ENCODE results near the gene SYPL1. TPM values are rescaled to one million over a fixed set of nuclear protein-coding genes. Genes with fewer than 3 reads are reported as not detected.
A peak's percentile ranks its signal among the peaks of the same experiment; 100 is the strongest.

The SYPL1 gene
- total and polyA plus RNA-seq, 5 donors from 2014 or later = 37.8 to 80.7 (median 62.3) TPM

- no peak for DNase-seq
- peak overlapping the region in 1 of 4 donors; percentile 40 for H3K4me3 Mint-ChIP-seq
Measured at GRCh38 chr7:106068986-106069385, 43.1 kb downstream of the SYPL1 start.

GRCh38 chr7:106068538-106068961, 43.6 kb downstream of the SYPL1 start:
- Mint-ChIP-seq H3K36me3 (no peaks in the 10 kb centered on the region), H3K9me3 (no peaks in the 10 kb centered on the region), H3K27me3 (no peaks in the 10 kb centered on the region), H3K27ac (peak overlapping the region in 2 of 3 donors; percentile 32 to 97), H3K4me1 (peaks cover 16 to 51% (median 23%) of the 10 kb centered on the region in 4 donors), H3K4me3 (no peak overlapping the region)
- H3K27me3 ChIP-seq (ENCODE audit: control insufficient read depth, insufficient read depth, low read length) = no peaks in the 10 kb centered on the region
- H3K36me3 ChIP-seq (ENCODE audit: control insufficient read depth, insufficient read depth, low read length) = no peaks in the 10 kb centered on the region
- peaks cover 21% of the 10 kb centered on the region for H3K4me1 ChIP-seq (ENCODE audit: control insufficient read depth, insufficient read depth, low read length, poor library complexity, severe bottlenecking)
- no peak overlapping the region for H3K4me3 ChIP-seq (ENCODE audit: low read depth, low read length)
- no peaks in the 10 kb centered on the region for H3K9me3 ChIP-seq (ENCODE audit: control insufficient read depth in 2 of 2, low read length in 2 of 2)
- ATAC-seq (ENCODE audit: low read depth in 2 of 2) (no peak), DNase-seq (no peak)
- H3K27ac ChIP-seq (ENCODE audit: insufficient read depth, low read length, poor library complexity, severe bottlenecking) = no peak overlapping the region

More at GRCh38 chr7:106068986-106069385, 43.1 kb downstream of the SYPL1 start:
- Histone ChIP-seq H3K4me3 (ENCODE audit: low read depth, low read length) (no peak overlapping the region), H3K36me3 (ENCODE audit: control insufficient read depth, insufficient read depth, low read length) (no peaks in the 10 kb centered on the region), H3K27me3 (ENCODE audit: control insufficient read depth, insufficient read depth, low read length) (no peaks in the 10 kb centered on the region), H3K9me3 (ENCODE audit: control insufficient read depth in 2 of 2, low read length in 2 of 2) (no peaks in the 10 kb centered on the region), H3K27ac (ENCODE audit: insufficient read depth, low read length, poor library complexity, severe bottlenecking) (no peak overlapping the region), H3K4me1 (ENCODE audit: control insufficient read depth, insufficient read depth, low read length, poor library complexity, severe bottlenecking) (peaks cover 21% of the 10 kb centered on the region)
- no peak for ATAC-seq (ENCODE audit: low read depth in 2 of 2)
- no peaks in the 10 kb centered on the region for H3K9me3 Mint-ChIP-seq
- H3K27ac Mint-ChIP-seq = peak overlapping the region; percentile 45 to 97 (median 86)
- H3K4me1 Mint-ChIP-seq = peaks cover 16 to 55% (median 26%) of the 10 kb centered on the region in 4 donors
- H3K36me3 Mint-ChIP-seq = no peaks in the 10 kb centered on the region
- H3K27me3 Mint-ChIP-seq = no peaks in the 10 kb centered on the region

DNA sequence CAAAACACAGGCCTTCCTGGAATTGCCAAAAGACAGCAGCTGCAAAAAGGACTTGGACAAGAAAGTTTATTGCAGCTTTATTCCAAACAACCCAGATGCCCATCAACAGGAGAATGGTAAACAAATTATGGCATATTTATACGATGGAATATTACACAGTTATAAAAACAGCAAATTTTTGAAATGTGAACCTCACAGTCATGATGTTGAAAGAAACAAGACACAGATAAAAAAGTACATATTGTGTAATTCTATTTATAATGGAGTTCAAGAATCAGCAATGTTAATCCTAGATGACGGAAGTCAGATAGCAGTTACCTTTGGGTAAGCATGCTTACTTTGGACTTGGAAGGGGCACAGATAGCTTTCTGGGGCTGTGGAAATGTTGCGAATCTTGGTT, 44.4 kb downstream of the SYPL1 start:
- Histone ChIP-seq H3K27ac (ENCODE audit: insufficient read depth, low read length, poor library complexity, severe bottlenecking) (no peak overlapping the region), H3K9me3 (ENCODE audit: control insufficient read depth in 2 of 2, low read length in 2 of 2) (no peaks in the 10 kb centered on the region), H3K27me3 (ENCODE audit: control insufficient read depth, insufficient read depth, low read length) (no peaks in the 10 kb centered on the region), H3K4me1 (ENCODE audit: control insufficient read depth, insufficient read depth, low read length, poor library complexity, severe bottlenecking) (peaks cover 21% of the 10 kb centered on the region), H3K4me3 (ENCODE audit: low read depth, low read length) (no peak overlapping the region), H3K36me3 (ENCODE audit: control insufficient read depth, insufficient read depth, low read length) (no peaks in the 10 kb centered on the region)
- Mint-ChIP-seq H3K4me1 (peaks cover 16 to 50% (median 22%) of the 10 kb centered on the region in 4 donors), H3K4me3 (no peak overlapping the region), H3K9me3 (no peaks in the 10 kb centered on the region), H3K27ac (no peak overlapping the region), H3K27me3 (no peaks in the 10 kb centered on the region), H3K36me3 (no peaks in the 10 kb centered on the region)
- DNase-seq (no peak), ATAC-seq (ENCODE audit: low read depth in 2 of 2) (no peak)

- no peak overlapping the region for H3K27ac ChIP-seq (ENCODE audit: insufficient read depth, low read length, poor library complexity, severe bottlenecking)
- H3K9me3 ChIP-seq (ENCODE audit: control insufficient read depth in 2 of 2, low read length in 2 of 2) = no peaks in the 10 kb centered on the region
- H3K27me3 Mint-ChIP-seq = no peaks in the 10 kb centered on the region
- ATAC-seq (ENCODE audit: low read depth in 2 of 2) = no peak
- H3K36me3 ChIP-seq (ENCODE audit: control insufficient read depth, insufficient read depth, low read length) = no peaks in the 10 kb centered on the region
- H3K4me3 Mint-ChIP-seq = no peak overlapping the region
- no peak overlapping the region for H3K27ac Mint-ChIP-seq
- H3K4me3 ChIP-seq (ENCODE audit: low read depth, low read length) = no peak overlapping the region
- no peak for DNase-seq
- H3K4me1 ChIP-seq (ENCODE audit: control insufficient read depth, insufficient read depth, low read length, poor library complexity, severe bottlenecking) = peaks cover 4% of the 10 kb centered on the region
- no peaks in the 10 kb centered on the region for H3K9me3 Mint-ChIP-seq
- H3K4me1 Mint-ChIP-seq = peaks cover 4 to 35% (median 10%) of the 10 kb centered on the region in 4 donors
- no peaks in the 10 kb centered on the region for H3K36me3 Mint-ChIP-seq
- no peaks in the 10 kb centered on the region for H3K27me3 ChIP-seq (ENCODE audit: control insufficient read depth, insufficient read depth, low read length)
Measured at GRCh38 chr7:106065575-106066500, 46.3 kb downstream of the SYPL1 start.

DNA sequence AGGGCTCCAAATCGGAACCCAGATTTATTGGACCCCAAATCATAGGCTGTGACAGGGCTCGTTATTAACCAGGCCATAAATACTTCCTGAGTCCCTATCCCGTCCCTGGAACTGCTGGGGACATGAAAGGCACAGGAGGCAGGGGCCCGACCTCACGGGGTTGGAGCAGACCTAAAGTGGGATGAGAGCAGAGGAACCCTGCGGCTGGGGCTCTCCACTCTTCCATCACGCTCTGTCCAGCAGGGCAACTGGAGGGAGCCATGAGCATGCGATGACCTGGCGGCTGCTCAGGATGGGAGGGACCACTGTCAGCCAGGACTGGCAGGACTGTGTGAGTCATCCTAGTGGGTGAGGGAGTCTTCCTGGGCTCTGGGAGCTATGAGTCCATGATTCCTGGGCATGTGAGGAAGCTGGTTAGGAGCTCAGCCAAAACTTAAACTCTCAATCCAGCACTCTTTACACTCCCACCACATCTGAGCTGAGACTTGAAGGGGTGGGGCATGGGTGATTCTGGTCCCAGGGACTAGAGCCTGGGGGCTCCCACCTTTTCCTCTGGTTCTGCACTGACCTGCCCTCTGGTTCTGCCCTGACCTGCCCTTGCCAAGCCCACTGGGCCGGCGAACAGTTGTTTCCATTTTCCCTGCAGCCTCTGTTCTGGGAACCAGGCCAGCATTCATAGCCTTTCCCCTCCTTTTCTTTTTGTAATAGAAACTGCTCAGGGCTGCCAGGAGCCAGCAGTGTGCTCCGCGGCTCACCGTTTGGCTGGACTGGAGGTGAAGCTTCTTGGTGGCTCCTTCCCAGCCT, 47.1 kb downstream of the SYPL1 start:
- no peaks in the 10 kb centered on the region for H3K27me3 ChIP-seq (ENCODE audit: control insufficient read depth, insufficient read depth, low read length)
- no peaks in the 10 kb centered on the region for H3K9me3 ChIP-seq (ENCODE audit: control insufficient read depth in 2 of 2, low read length in 2 of 2)
- no peaks in the 10 kb centered on the region for H3K9me3 Mint-ChIP-seq
- peaks cover 0 to 27% (median 10%) of the 10 kb centered on the region in 4 donors for H3K4me1 Mint-ChIP-seq
- no peaks in the 10 kb centered on the region for H3K4me1 ChIP-seq (ENCODE audit: control insufficient read depth, insufficient read depth, low read length, poor library complexity, severe bottlenecking)
- H3K36me3 Mint-ChIP-seq = no peaks in the 10 kb centered on the region
- no peak overlapping the region for H3K27ac ChIP-seq (ENCODE audit: insufficient read depth, low read length, poor library complexity, severe bottlenecking)
- ATAC-seq (ENCODE audit: low read depth in 2 of 2) = no peak
- peak overlapping the region in 1 of 4 donors; percentile 29 for H3K4me3 Mint-ChIP-seq
- DNase-seq = no peak
- H3K4me3 ChIP-seq (ENCODE audit: low read depth, low read length) = no peak overlapping the region
- no peaks in the 10 kb centered on the region for H3K27me3 Mint-ChIP-seq
- peak overlapping the region in 1 of 3 donors; percentile 62 for H3K27ac Mint-ChIP-seq
- no peaks in the 10 kb centered on the region for H3K36me3 ChIP-seq (ENCODE audit: control insufficient read depth, insufficient read depth, low read length)

GRCh38 chr7:106064316-106064715, 47.8 kb downstream of the SYPL1 start:
- Histone ChIP-seq H3K27ac (ENCODE audit: insufficient read depth, low read length, poor library complexity, severe bottlenecking) (no peak overlapping the region), H3K9me3 (ENCODE audit: control insufficient read depth in 2 of 2, low read length in 2 of 2) (no peaks in the 10 kb centered on the region), H3K4me3 (ENCODE audit: low read depth, low read length) (no peak overlapping the region), H3K27me3 (ENCODE audit: control insufficient read depth, insufficient read depth, low read length) (no peaks in the 10 kb centered on the region), H3K36me3 (ENCODE audit: control insufficient read depth, insufficient read depth, low read length) (no peaks in the 10 kb centered on the region), H3K4me1 (ENCODE audit: control insufficient read depth, insufficient read depth, low read length, poor library complexity, severe bottlenecking) (no peaks in the 10 kb centered on the region)
- H3K36me3 Mint-ChIP-seq = no peaks in the 10 kb centered on the region
- no peaks in the 10 kb centered on the region for H3K27me3 Mint-ChIP-seq
- ATAC-seq (ENCODE audit: low read depth in 2 of 2) (no peak), DNase-seq (no peak)
- peak overlapping the region in 1 of 3 donors; percentile 62 for H3K27ac Mint-ChIP-seq
- H3K4me1 Mint-ChIP-seq = peaks cover 2 to 22% (median 6%) of the 10 kb centered on the region in 4 donors
- no peak overlapping the region for H3K4me3 Mint-ChIP-seq
- H3K9me3 Mint-ChIP-seq = no peaks in the 10 kb centered on the region

DNA sequence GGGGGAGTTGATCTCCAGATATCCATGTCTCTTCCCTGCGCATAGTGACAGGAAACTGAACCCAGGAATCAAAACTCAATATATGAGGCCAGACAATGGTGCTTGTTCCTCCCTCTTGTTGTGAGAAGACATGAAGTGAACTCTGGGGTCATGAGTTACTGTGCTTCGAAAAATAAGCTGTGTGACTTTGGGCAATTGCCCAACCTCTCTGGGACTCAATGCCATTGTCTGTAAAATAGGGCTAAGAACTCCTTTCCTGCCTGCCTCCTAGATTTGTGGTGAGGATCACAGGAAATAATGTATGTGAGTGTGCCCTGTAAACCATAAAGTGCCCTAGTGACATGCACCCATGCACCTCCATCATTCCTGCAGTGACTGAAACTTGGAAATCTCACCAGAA, 48.4 kb downstream of the SYPL1 start:
- Histone ChIP-seq H3K9me3 (ENCODE audit: control insufficient read depth in 2 of 2, low read length in 2 of 2) (no peaks in the 10 kb centered on the region), H3K4me1 (ENCODE audit: control insufficient read depth, insufficient read depth, low read length, poor library complexity, severe bottlenecking) (peaks cover under 1% of the 10 kb centered on the region)

More for the DNA sequence above, 48.4 kb downstream of the SYPL1 start:
- Histone ChIP-seq H3K27ac (ENCODE audit: insufficient read depth, low read length, poor library complexity, severe bottlenecking) (no peak overlapping the region), H3K36me3 (ENCODE audit: control insufficient read depth, insufficient read depth, low read length) (no peaks in the 10 kb centered on the region), H3K4me3 (ENCODE audit: low read depth, low read length) (no peak overlapping the region), H3K27me3 (ENCODE audit: control insufficient read depth, insufficient read depth, low read length) (no peaks in the 10 kb centered on the region)
- no peak for DNase-seq
- no peak for ATAC-seq (ENCODE audit: low read depth in 2 of 2)
- Mint-ChIP-seq H3K9me3 (no peaks in the 10 kb centered on the region), H3K4me1 (peaks cover 0 to 24% (median 6%) of the 10 kb centered on the region in 4 donors), H3K27me3 (no peaks in the 10 kb centered on the region), H3K36me3 (no peaks in the 10 kb centered on the region), H3K4me3 (no peak overlapping the region), H3K27ac (no peak overlapping the region)
